OCI-LY7 (cell line): ENCODE measurements around the gene DENND1A. TPM values are rescaled to one million over a fixed set of nuclear protein-coding genes. Genes with fewer than 3 reads are reported as not detected.

Experiments used
- BruUV-seq: library from RNA; stranded (reverse); fragments of 400-500 nt; replicated peaks from 2 replicates; lab custom pipeline; 2021; lab: Mats Ljungman, UMichigan
- CTCF ChIA-PET: fragments of 300-600 bp; sonication (Branson Sonifier 250); formaldehyde crosslinking; loops from one replicate; lab custom pipeline; 2022; ENCODE audit warnings: antibody characterized with exemption; ENCODE audit not compliant: unreplicated experiment; lab: Charles Lee
- POLR2A ChIA-PET: fragments of 300-600 bp; sonication (Branson Sonifier 250); formaldehyde crosslinking; loops from one replicate; lab custom pipeline; 2022; ENCODE audit warnings: antibody characterized with exemption; lab: Charles Lee
- DNase-seq: peaks from one replicate; pipeline ENCODE4 v3.0.0-alpha.2; 2015; ENCODE audit warnings: low spot score
- H2AFZ ChIP-seq: fragments of 200-600 bp; sonication (generic), shearing (Covaris generic); 2 replicates; pipeline ENCODE4 v1.6.1; 2014; ENCODE audit warnings: mild to moderate bottlenecking, antibody characterized with exemption, low read length, moderate library complexity
- H3K27ac ChIP-seq: fragments of 200-600 bp; sonication (generic); 2 replicates; pipeline ENCODE4 v1.5.1; 2014; ENCODE audit warnings: mixed run types, low read depth, mild to moderate bottlenecking, moderate library complexity, low read length, inconsistent platforms; ENCODE audit not compliant: poor library complexity, severe bottlenecking
- H3K36me3 ChIP-seq: fragments of 200-600 bp; sonication (generic); 2 replicates; pipeline ENCODE4 v1.6.1; 2014; ENCODE audit warnings: mild to moderate bottlenecking, antibody characterized with exemption, low read length, moderate library complexity, mixed read lengths; ENCODE audit not compliant: insufficient read depth
- H3K4me1 ChIP-seq: fragments of 200-600 bp; sonication (generic); 2 replicates; pipeline ENCODE4 v1.5.1; 2014; ENCODE audit warnings: mild to moderate bottlenecking, low read length; ENCODE audit not compliant: insufficient read depth, poor library complexity, severe bottlenecking
- H3K4me2 ChIP-seq: fragments of 200-600 bp; sonication (generic); 2 replicates; pipeline ENCODE4 v1.6.1; 2014; ENCODE audit warnings: mild to moderate bottlenecking, low read length
- H3K4me3 ChIP-seq: fragments of 200-600 bp; sonication (generic); 2 replicates; pipeline ENCODE4 v1.5.1; 2014; ENCODE audit warnings: mild to moderate bottlenecking, low read depth, low read length; ENCODE audit not compliant: poor library complexity, severe bottlenecking
- H3K79me2 ChIP-seq: fragments of 200-600 bp; sonication (generic); 2 replicates; pipeline ENCODE4 v1.6.1; 2016; ENCODE audit warnings: low read depth, mild to moderate bottlenecking, low read length, moderate library complexity, mixed read lengths; ENCODE audit not compliant: insufficient read depth
- H3K9me2 ChIP-seq: fragments of 200-600 bp; sonication (generic); 2 replicates; pipeline ENCODE4 v1.6.1; 2016; ENCODE audit warnings: mild to moderate bottlenecking, low read length, mixed read lengths; ENCODE audit not compliant: insufficient read depth
- H3K9me3 ChIP-seq: fragments of 200-600 bp; sonication (generic); 2 replicates; pipeline ENCODE4 v1.6.1; 2014; ENCODE audit warnings: mild to moderate bottlenecking, mixed run types, low read length, mixed read lengths
- H4K20me1 ChIP-seq: fragments of 200-600 bp; sonication (generic); 2 replicates; pipeline ENCODE4 v1.6.1; 2014; ENCODE audit warnings: mild to moderate bottlenecking, antibody characterized with exemption, low read length, moderate library complexity, mixed read lengths; ENCODE audit not compliant: insufficient read depth
- CTCF ChIP-seq: fragments of 200-600 bp; sonication (generic); conservative IDR thresholded peaks from 2 replicates; pipeline ENCODE4 v1.5.1; 2014; ENCODE audit warnings: mild to moderate bottlenecking, antibody characterized with exemption, low read length, moderate library complexity, mixed read lengths
- EZH2phosphoT487 ChIP-seq: fragments of 200-600 bp; sonication (generic); IDR thresholded peaks from 2 replicates; pipeline ENCODE4 v1.6.1; 2018; ENCODE audit warnings: low read depth, borderline replicate concordance, mild to moderate bottlenecking, mixed run types, antibody characterized with exemption, low read length, moderate library complexity, mixed read lengths
- intact Hi-C: fragments of 100-400 bp; cut with micrococcal nuclease; formaldehyde crosslinking; loops from one replicate; pipeline ENCODE4 v1.10.0; 2022; ENCODE audit not compliant: unreplicated experiment
- total RNA-seq, 2 experiments: library from RNA; depleted of rRNA in 1 of 2; stranded (reverse); fragments of >200 nt in 1 of 2; shearing (Covaris generic) in 1 of 2; gene quantifications; 2 replicates each; pipeline ENCODE4 v1.2.3, GENCODE V29; 2014 to 2022

Gene DENND1A
- total RNA-seq, 2 experiments from 2014 or later: 17.9 to 36.3 TPM

GRCh38 chr9:123344192-123344949 lies 585.6 kb downstream of the DENND1A start:
- Histone ChIP-seq H3K36me3 (no peaks in the 10 kb centered on the region), H4K20me1 (no peaks in the 10 kb centered on the region), H3K9me3 (no peaks in the 10 kb centered on the region; the same call in 1 of the 2 replicates), H3K27ac (peak overlapping the region; percentile 93), H3K9me2 (no peaks in the 10 kb centered on the region), H2AFZ (peak overlapping the region; percentile 57; the same call in 1 of the 2 replicates), H3K79me2 (no peaks in the 10 kb centered on the region), H3K4me2 (peak overlapping the region; percentile 73), H3K4me1 (peaks cover 88% of the 10 kb centered on the region), H3K4me3 (no peak overlapping the region)
- ChIA-PET POLR2A (interaction anchor here (0.6 to 2.0 kb wide), 9 partner anchors 11 to 421 kb away, joined by 3 to 6 read pairs (median 4); partner anchors contain the start of gene CRB2), CTCF (interaction anchor here (0.7 to 1.3 kb wide), 3 partner anchors 10 to 254 kb away, joined by 3 to 4 read pairs (median 3); partner anchors contain the start of gene STRBP)
- intact Hi-C loops: loop anchor here (10.0 kb wide), 2 partner anchors 440 to 520 kb away; partner anchors contain the start of genes PDCL and RC3H2
- BruUV-seq: no TSS peak
- TF ChIP-seq CTCF (no peak), EZH2phosphoT487 (no peak)
- peak; percentile 66 for DNase-seq

GRCh38 chr9:123343443-123344191 lies 586.3 kb downstream of the DENND1A start:
- Histone ChIP-seq H3K79me2 (no peaks in the 10 kb centered on the region), H3K4me3 (peak overlapping the region; percentile 5), H3K9me3 (no peaks in the 10 kb centered on the region; the same call in 1 of the 2 replicates), H3K4me2 (peak overlapping the region; percentile 73), H3K4me1 (peaks cover 92% of the 10 kb centered on the region), H3K27ac (peak overlapping the region; percentile 93), H3K36me3 (no peaks in the 10 kb centered on the region), H2AFZ (peak overlapping the region; percentile 57), H4K20me1 (no peaks in the 10 kb centered on the region), H3K9me2 (no peaks in the 10 kb centered on the region)
- peak; percentile 65 for DNase-seq
- POLR2A ChIA-PET: interaction anchor here (0.6 to 2.0 kb wide), 7 partner anchors 12 to 253 kb away, joined by 3 to 6 read pairs (median 4); partner anchors contain the start of gene CRB2
- CTCF ChIA-PET: interaction anchor here (1.2 to 1.3 kb wide), 2 partner anchors 11 to 253 kb away, joined by 3 to 4 read pairs; no protein-coding TSS in a partner anchor
- intact Hi-C loops: loop anchor here (10.0 kb wide), 2 partner anchors 439 to 519 kb away; partner anchors contain the start of genes PDCL and RC3H2
- TF ChIP-seq CTCF: no peak
- no peak for TF ChIP-seq EZH2phosphoT487
- no TSS peak for BruUV-seq
